ENCODE measurements around the gene RERE. TPM values are rescaled to one million over a fixed set of nuclear protein-coding genes. Genes with fewer than 3 reads are reported as not detected.

Gene RERE
- total RNA-seq, 1 experiment from 2014 or later, result 40.6 TPM

DNA sequence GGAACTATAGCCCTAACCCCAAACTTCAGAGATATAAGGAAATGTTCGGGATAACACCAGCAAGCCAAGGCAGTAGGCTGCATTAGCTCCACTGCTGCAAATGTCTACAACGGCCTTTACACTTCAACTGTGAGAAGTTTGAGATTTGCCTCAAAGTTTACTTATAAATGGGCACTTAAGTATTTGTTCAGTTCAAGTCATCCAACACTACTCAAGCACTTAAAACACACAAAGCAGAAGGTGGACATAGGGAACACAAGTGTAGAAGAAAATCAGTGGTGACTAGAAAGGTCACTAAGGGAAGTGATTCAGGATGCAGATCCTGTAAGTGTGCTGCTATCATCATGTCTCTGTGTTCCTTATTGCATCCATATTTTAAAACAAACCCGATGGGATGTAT, 278.9 kb downstream of the RERE start:
- Histone ChIP-seq H3K4me1 (ENCODE audit: control insufficient read depth in 1 of 2, insufficient read depth in 2 of 2, low read length in 2 of 2) (no peaks in the 10 kb centered on the region), H3K27ac (ENCODE audit: low read depth, low read length) (no peak overlapping the region), H3K79me2 (ENCODE audit: insufficient read depth, low read length) (no peaks in the 10 kb centered on the region), H3K9ac (ENCODE audit: low read length) (no peak overlapping the region), H2AFZ (ENCODE audit: low read depth, low read length, poor library complexity, severe bottlenecking) (no peak overlapping the region), H3K27me3 (ENCODE audit: insufficient read depth, low read length) (no peaks in the 10 kb centered on the region), H3K4me3 (replicated peaks in 1 of 2; ENCODE audit: low read depth in 1 of 2, low read length in 2 of 2) (no peak overlapping the region), H3K36me3 (ENCODE audit: control insufficient read depth in 1 of 2, insufficient read depth in 2 of 2, low read length in 2 of 2) (no peaks in the 10 kb centered on the region), H3K4me2 (ENCODE audit: low read length) (no peak overlapping the region), H4K20me1 (ENCODE audit: insufficient read depth) (0 out of 2 replicates have a peak, but pooled peaks cover 3% of the 10 kb centered on the region), H3K9me2 (ENCODE audit: insufficient read depth) (no peaks in the 10 kb centered on the region), H3K9me3 (ENCODE audit: control insufficient read depth in 1 of 2, insufficient read depth in 1 of 2, low read depth in 1 of 2, low read length in 2 of 2) (no peaks in the 10 kb centered on the region)
- ChIA-PET POLR2A (no interaction called here), CTCF (no interaction called here), RAD21 (ENCODE audit: low non-redundant PET in 1 of 2, low total read pairs in 2 of 2, uncharacterized antibody in 2 of 2, unreplicated experiment in 2 of 2) (no interaction called here)
- BruUV-seq (replicated peaks), result no TSS peak
- no peak for DNase-seq (ENCODE audit: low read depth, low spot score)
- no peak for ATAC-seq
- TF ChIP-seq EZH2phosphoT487 (IDR thresholded peaks at IDR 0.05; ENCODE audit: borderline replicate concordance) (no peak), EZH2 (IDR thresholded peaks at IDR 0.05) (no peak), SP1 (IDR thresholded peaks at IDR 0.05; ENCODE audit: low read depth) (no peak), EGR1 (IDR thresholded peaks at IDR 0.05; ENCODE audit: low read depth) (no peak), CBX3 (IDR thresholded peaks at IDR 0.05; ENCODE audit: low read depth) (no peak), YY1 (IDR thresholded peaks at IDR 0.05; ENCODE audit: extremely low read depth, insufficient replicate concordance, low read depth, low read length) (no peak), ZNF274 (IDR thresholded peaks at IDR 0.05; ENCODE audit: low read depth, low read length) (no peak), SIN3A (IDR thresholded peaks at IDR 0.05; ENCODE audit: low read depth) (no peak), ZFX (IDR thresholded peaks at IDR 0.05) (no peak), RAD21 (IDR thresholded peaks at IDR 0.05; ENCODE audit: low read depth) (no peak)
- TF ChIP-seq, protein P1, sequence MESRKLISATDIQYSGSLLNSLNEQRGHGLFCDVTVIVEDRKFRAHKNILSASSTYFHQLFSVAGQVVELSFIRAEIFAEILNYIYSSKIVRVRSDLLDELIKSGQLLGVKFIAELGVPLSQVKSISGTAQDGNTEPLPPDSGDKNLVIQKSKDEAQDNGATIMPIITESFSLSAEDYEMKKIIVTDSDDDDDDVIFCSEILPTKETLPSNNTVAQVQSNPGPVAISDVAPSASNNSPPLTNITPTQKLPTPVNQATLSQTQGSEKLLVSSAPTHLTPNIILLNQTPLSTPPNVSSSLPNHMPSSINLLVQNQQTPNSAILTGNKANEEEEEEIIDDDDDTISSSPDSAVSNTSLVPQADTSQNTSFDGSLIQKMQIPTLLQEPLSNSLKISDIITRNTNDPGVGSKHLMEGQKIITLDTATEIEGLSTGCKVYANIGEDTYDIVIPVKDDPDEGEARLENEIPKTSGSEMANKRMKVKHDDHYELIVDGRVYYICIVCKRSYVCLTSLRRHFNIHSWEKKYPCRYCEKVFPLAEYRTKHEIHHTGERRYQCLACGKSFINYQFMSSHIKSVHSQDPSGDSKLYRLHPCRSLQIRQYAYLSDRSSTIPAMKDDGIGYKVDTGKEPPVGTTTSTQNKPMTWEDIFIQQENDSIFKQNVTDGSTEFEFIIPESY (IDR thresholded peaks at IDR 0.05; ENCODE audit: extremely low read depth, insufficient replicate concordance, low read length), result no peak
- TF ChIP-seq, protein P2, sequence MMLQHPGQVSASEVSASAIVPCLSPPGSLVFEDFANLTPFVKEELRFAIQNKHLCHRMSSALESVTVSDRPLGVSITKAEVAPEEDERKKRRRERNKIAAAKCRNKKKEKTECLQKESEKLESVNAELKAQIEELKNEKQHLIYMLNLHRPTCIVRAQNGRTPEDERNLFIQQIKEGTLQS (IDR thresholded peaks at IDR 0.05), result no peak
- intact Hi-C loops (cut with micrococcal nuclease), result no loop called here
